ENCODE results near the gene VWC2. TPM values are rescaled to one million over a fixed set of nuclear protein-coding genes. Genes with fewer than 3 reads are reported as not detected.

The VWC2 gene
- total RNA-seq, 2 donors from 2014 or later = not detected

- ATAC-seq (peak in 1 of 2 donors; percentile 37), DNase-seq (ENCODE audit: low spot score) (no peak)
- H3K4me1 Mint-ChIP-seq (ENCODE audit: low read depth in 2 of 2) = no peaks in the 10 kb centered on the region
- H3K36me3 Mint-ChIP-seq = no peaks in the 10 kb centered on the region
- no peaks in the 10 kb centered on the region for H3K9me3 Mint-ChIP-seq
- no peak overlapping the region for H3K27ac Mint-ChIP-seq
- no peaks in the 10 kb centered on the region for H3K27me3 Mint-ChIP-seq
- no peak overlapping the region for H3K4me3 Mint-ChIP-seq
These were observed 24.7 kb downstream of the VWC2 start for GRCh38 chr7:49797987-49798660.

GRCh38 chr7:49800031-49800430, 26.6 kb downstream of the VWC2 start:
- Mint-ChIP-seq H3K4me1 (ENCODE audit: low read depth in 2 of 2) (no peaks in the 10 kb centered on the region), H3K9me3 (no peaks in the 10 kb centered on the region), H3K4me3 (no peak overlapping the region), H3K27me3 (no peaks in the 10 kb centered on the region), H3K36me3 (no peaks in the 10 kb centered on the region), H3K27ac (no peak overlapping the region)
- DNase-seq (ENCODE audit: low spot score) = no peak
- ATAC-seq = no peak

- H3K4me1 Mint-ChIP-seq (ENCODE audit: low read depth in 2 of 2) = no peaks in the 10 kb centered on the region
- no peaks in the 10 kb centered on the region for H3K9me3 Mint-ChIP-seq
- H3K4me3 Mint-ChIP-seq = no peak overlapping the region
- no peaks in the 10 kb centered on the region for H3K36me3 Mint-ChIP-seq
- H3K27ac Mint-ChIP-seq = no peak overlapping the region
- H3K27me3 Mint-ChIP-seq = no peaks in the 10 kb centered on the region
- ATAC-seq (no peak), DNase-seq (ENCODE audit: low spot score) (no peak)
These were observed 29.2 kb downstream of the VWC2 start for GRCh38 chr7:49802600-49802999.

- Mint-ChIP-seq H3K4me1 (ENCODE audit: low read depth in 2 of 2) (no peaks in the 10 kb centered on the region), H3K27ac (no peak overlapping the region), H3K4me3 (no peak overlapping the region), H3K9me3 (no peaks in the 10 kb centered on the region), H3K27me3 (no peaks in the 10 kb centered on the region), H3K36me3 (no peaks in the 10 kb centered on the region)
- ATAC-seq (no peak), DNase-seq (ENCODE audit: low spot score) (no peak)
These were observed 30.4 kb downstream of the VWC2 start for GRCh38 chr7:49803812-49804211.

GRCh38 chr7:49805371-49806007, 32.1 kb downstream of the VWC2 start:
- no peak for DNase-seq (ENCODE audit: low spot score)

GRCh38 chr7:49812534-49812933, 39.1 kb downstream of the VWC2 start:
- peaks cover 2% of the 10 kb centered on the region for H3K9me3 Mint-ChIP-seq
- H3K27me3 Mint-ChIP-seq = peaks cover 0 to 7% of the 10 kb centered on the region in 2 donors
- H3K27ac Mint-ChIP-seq = no peak overlapping the region
- ATAC-seq = no peak
- DNase-seq (ENCODE audit: low spot score) = no peak
- no peak overlapping the region for H3K4me3 Mint-ChIP-seq
- no peaks in the 10 kb centered on the region for H3K4me1 Mint-ChIP-seq (ENCODE audit: low read depth in 2 of 2)
- no peaks in the 10 kb centered on the region for H3K36me3 Mint-ChIP-seq

More at GRCh38 chr7:49805371-49806007, 32.1 kb downstream of the VWC2 start:
- H3K9me3 Mint-ChIP-seq = peaks cover 2% of the 10 kb centered on the region
- no peaks in the 10 kb centered on the region for H3K36me3 Mint-ChIP-seq
- H3K27ac Mint-ChIP-seq = no peak overlapping the region
- no peak overlapping the region for H3K4me3 Mint-ChIP-seq
- H3K4me1 Mint-ChIP-seq (ENCODE audit: low read depth in 2 of 2) = no peaks in the 10 kb centered on the region
- ATAC-seq = no peak
- H3K27me3 Mint-ChIP-seq = no peaks in the 10 kb centered on the region

GRCh38 chr7:49817279-49817678, 43.8 kb downstream of the VWC2 start:
- H3K27me3 Mint-ChIP-seq = peaks cover 2 to 7% of the 10 kb centered on the region in 2 donors
- H3K4me1 Mint-ChIP-seq (ENCODE audit: low read depth in 2 of 2) = no peaks in the 10 kb centered on the region
- no peak overlapping the region for H3K4me3 Mint-ChIP-seq
- ATAC-seq (no peak), DNase-seq (ENCODE audit: low spot score) (no peak)
- no peaks in the 10 kb centered on the region for H3K36me3 Mint-ChIP-seq
- no peak overlapping the region for H3K27ac Mint-ChIP-seq
- H3K9me3 Mint-ChIP-seq = no peaks in the 10 kb centered on the region

- ATAC-seq (no peak), DNase-seq (ENCODE audit: low spot score) (no peak)
- Mint-ChIP-seq H3K9me3 (peaks cover 10% of the 10 kb centered on the region), H3K36me3 (peaks cover 7% of the 10 kb centered on the region), H3K27ac (no peak overlapping the region), H3K27me3 (peaks cover 2% of the 10 kb centered on the region in 2 donors), H3K4me3 (no peak overlapping the region), H3K4me1 (ENCODE audit: low read depth in 2 of 2) (no peaks in the 10 kb centered on the region)
These were observed 47.7 kb downstream of the VWC2 start for GRCh38 chr7:49821181-49821580.

- DNase-seq (ENCODE audit: low spot score) (no peak), ATAC-seq (no peak)
- Mint-ChIP-seq H3K36me3 (peaks cover 7% of the 10 kb centered on the region), H3K4me1 (ENCODE audit: low read depth in 2 of 2) (no peaks in the 10 kb centered on the region), H3K4me3 (no peak overlapping the region), H3K27ac (no peak overlapping the region), H3K9me3 (peaks cover 10% of the 10 kb centered on the region), H3K27me3 (peaks cover 0 to 2% of the 10 kb centered on the region in 2 donors)
These were observed 49.4 kb downstream of the VWC2 start for GRCh38 chr7:49822856-49823255.

GRCh38 chr7:49823566-49823965, 50.1 kb downstream of the VWC2 start:
- Mint-ChIP-seq H3K36me3 (peaks cover 7% of the 10 kb centered on the region), H3K27ac (no peak overlapping the region), H3K9me3 (peaks cover 10% of the 10 kb centered on the region), H3K27me3 (peaks cover 0 to 2% of the 10 kb centered on the region in 2 donors), H3K4me1 (ENCODE audit: low read depth in 2 of 2) (no peaks in the 10 kb centered on the region), H3K4me3 (no peak overlapping the region)
- ATAC-seq (no peak), DNase-seq (ENCODE audit: low spot score) (no peak)

GRCh38 chr7:49839863-49840645, 66.6 kb downstream of the VWC2 start:
- no peaks in the 10 kb centered on the region for H3K4me1 Mint-ChIP-seq (ENCODE audit: low read depth in 2 of 2)
- peaks cover 4% of the 10 kb centered on the region for H3K9me3 Mint-ChIP-seq
- H3K36me3 Mint-ChIP-seq = no peaks in the 10 kb centered on the region
- no peak for ATAC-seq
- no peaks in the 10 kb centered on the region for H3K27me3 Mint-ChIP-seq
- H3K27ac Mint-ChIP-seq = no peak overlapping the region
- no peak for DNase-seq (ENCODE audit: low spot score)
- no peak overlapping the region for H3K4me3 Mint-ChIP-seq

- H3K9me3 Mint-ChIP-seq = no peaks in the 10 kb centered on the region
- DNase-seq (ENCODE audit: low spot score) (no peak), ATAC-seq (no peak)
- no peaks in the 10 kb centered on the region for H3K4me1 Mint-ChIP-seq (ENCODE audit: low read depth in 2 of 2)
- no peaks in the 10 kb centered on the region for H3K27me3 Mint-ChIP-seq
- H3K27ac Mint-ChIP-seq = no peak overlapping the region
- H3K4me3 Mint-ChIP-seq = no peak overlapping the region
- no peaks in the 10 kb centered on the region for H3K36me3 Mint-ChIP-seq
These were observed 67.4 kb downstream of the VWC2 start for GRCh38 chr7:49840751-49841405.

GRCh38 chr7:49845626-49846025, 72.2 kb downstream of the VWC2 start:
- H3K9me3 Mint-ChIP-seq = no peaks in the 10 kb centered on the region
- H3K27me3 Mint-ChIP-seq = no peaks in the 10 kb centered on the region
- no peaks in the 10 kb centered on the region for H3K36me3 Mint-ChIP-seq
- DNase-seq (ENCODE audit: low spot score) (no peak), ATAC-seq (no peak)
- no peak overlapping the region for H3K27ac Mint-ChIP-seq
- no peaks in the 10 kb centered on the region for H3K4me1 Mint-ChIP-seq (ENCODE audit: low read depth in 2 of 2)
- H3K4me3 Mint-ChIP-seq = no peak overlapping the region

All from natural killer cell treated with Interleukin-12 subunit alpha and Interleukin-12 subunit beta and Interleukin-15 and Interleukin-18, amount 100 ng/mL, for 72 hours (primary cell).